H9 (cell line): ENCODE results near the gene HADH. TPM values are rescaled to one million over a fixed set of nuclear protein-coding genes. Genes with fewer than 3 reads are reported as not detected.

ENCODE experiments used
- DNase-seq: peaks from one replicate; pipeline ENCODE4 v3.0.0-alpha.2; 2017
- H2AFZ ChIP-seq: one replicate; pipeline ENCODE4 v1.6.1; 2013; ENCODE audit warnings: mild to moderate bottlenecking, low read length, control low read depth, moderate library complexity
- H2AK5ac ChIP-seq: 2 replicates; pipeline ENCODE4 v1.6.1; 2013; ENCODE audit warnings: low read length, control low read depth, mixed read lengths; ENCODE audit not compliant: insufficient read length
- H2BK120ac ChIP-seq: one replicate; pipeline ENCODE4 v1.6.1; 2013; ENCODE audit warnings: low read depth, mild to moderate bottlenecking, low read length, control low read depth, inconsistent platforms; ENCODE audit not compliant: poor library complexity, severe bottlenecking
- H2BK12ac ChIP-seq: 2 replicates; pipeline ENCODE4 v1.6.1; 2013; ENCODE audit warnings: low read length, control low read depth, mixed read lengths, low read depth; ENCODE audit not compliant: insufficient read length
- H2BK15ac ChIP-seq: 2 replicates; pipeline ENCODE4 v1.6.1; 2013; ENCODE audit warnings: low read depth, low read length, control low read depth
- H2BK20ac ChIP-seq: one replicate; pipeline ENCODE4 v1.6.1; 2013; ENCODE audit warnings: low read depth, mild to moderate bottlenecking, low read length, control low read depth, inconsistent platforms; ENCODE audit not compliant: poor library complexity, severe bottlenecking
- H2BK5ac ChIP-seq: 2 replicates; pipeline ENCODE4 v1.6.1; 2013; ENCODE audit warnings: low read length, control low read depth, mixed read lengths; ENCODE audit not compliant: insufficient read length
- H3K14ac ChIP-seq: 2 replicates; pipeline ENCODE4 v1.6.1; 2013; ENCODE audit warnings: low read length, control low read depth; ENCODE audit not compliant: insufficient read depth
- H3K18ac ChIP-seq: 2 replicates; pipeline ENCODE4 v1.6.1; 2013; ENCODE audit warnings: low read depth, mild to moderate bottlenecking, mixed read lengths, low read length, control low read depth; ENCODE audit not compliant: insufficient read length
- H3K23ac ChIP-seq: 2 replicates; pipeline ENCODE4 v1.6.1; 2013; ENCODE audit warnings: low read length, control low read depth, mixed read lengths, low read depth; ENCODE audit not compliant: insufficient read length
- H3K23me2 ChIP-seq: 2 replicates; pipeline ENCODE4 v1.6.1; 2013; ENCODE audit warnings: low read depth, mild to moderate bottlenecking, mixed read lengths, low read length, control low read depth; ENCODE audit not compliant: insufficient read length, poor library complexity, severe bottlenecking
- H3K27ac ChIP-seq: 2 replicates; pipeline ENCODE4 v1.5.1; 2013; ENCODE audit warnings: low read length, control low read depth, mixed read lengths, low read depth; ENCODE audit not compliant: insufficient read length
- H3K27me3 ChIP-seq: 2 replicates; pipeline ENCODE4 v1.6.1; 2013; ENCODE audit warnings: low read length, control low read depth, inconsistent platforms; ENCODE audit not compliant: insufficient read depth
- H3K4ac ChIP-seq: 2 replicates; pipeline ENCODE4 v1.6.1; 2013; ENCODE audit warnings: low read depth, mild to moderate bottlenecking, control low read depth, inconsistent platforms, low read length, moderate library complexity
- H3K4me1 ChIP-seq: 2 replicates; pipeline ENCODE4 v1.6.1; 2013; ENCODE audit warnings: low read length, control low read depth, inconsistent platforms; ENCODE audit not compliant: insufficient read depth
- H3K4me2 ChIP-seq: 2 replicates; pipeline ENCODE4 v1.6.1; 2013; ENCODE audit warnings: low read length, control low read depth, mixed read lengths; ENCODE audit not compliant: insufficient read length, insufficient read depth
- H3K56ac ChIP-seq: 2 replicates; pipeline ENCODE4 v1.6.1; 2013; ENCODE audit warnings: low read depth, mild to moderate bottlenecking, mixed read lengths, low read length, control low read depth; ENCODE audit not compliant: insufficient read length
- H3K79me1 ChIP-seq: 2 replicates; pipeline ENCODE4 v1.6.1; 2013; ENCODE audit warnings: low read depth, mild to moderate bottlenecking, moderate library complexity, low read length, control low read depth, inconsistent platforms; ENCODE audit not compliant: insufficient read depth, poor library complexity, severe bottlenecking
- H3K79me2 ChIP-seq: 2 replicates; pipeline ENCODE4 v1.6.1; 2013; ENCODE audit warnings: low read length, control low read depth, inconsistent platforms; ENCODE audit not compliant: insufficient read depth
- H3K9ac ChIP-seq: 2 replicates; pipeline ENCODE4 v1.6.1; 2013; ENCODE audit warnings: low read length, control low read depth, mixed read lengths; ENCODE audit not compliant: insufficient read length; ENCODE audit errors: extremely low read depth
- H3K9me3 ChIP-seq: one replicate; pipeline ENCODE4 v1.6.1; 2013; ENCODE audit warnings: low read depth, low read length, inconsistent platforms; ENCODE audit not compliant: control insufficient read depth
- H3T11ph ChIP-seq: one replicate; pipeline ENCODE4 v1.6.1; 2013; ENCODE audit warnings: mild to moderate bottlenecking, low read length, control low read depth, inconsistent platforms
- H4K20me1 ChIP-seq: one replicate; pipeline ENCODE4 v1.6.1; 2013; ENCODE audit not compliant: control insufficient read depth, insufficient read length, insufficient read depth
- H4K5ac ChIP-seq: 2 replicates; pipeline ENCODE4 v1.6.1; 2013; ENCODE audit warnings: low read depth, mild to moderate bottlenecking, mixed read lengths, low read length, control low read depth; ENCODE audit not compliant: insufficient read length
- H4K8ac ChIP-seq: replicated peaks from 2 replicates; pipeline ENCODE4 v1.6.1; 2013; ENCODE audit warnings: low read length, control low read depth, mixed read lengths, low read depth; ENCODE audit not compliant: insufficient read length
- H4K91ac ChIP-seq: 2 replicates; pipeline ENCODE4 v1.6.1; 2013; ENCODE audit warnings: low read depth, mild to moderate bottlenecking, moderate library complexity, mixed read lengths, low read length, control low read depth; ENCODE audit not compliant: insufficient read length
- H3K27ac Mint-ChIP-seq, 3 experiments: 2 replicates in 2 of 3; 3 replicates in 1 of 3; pipeline ENCODE4 v1.8.0; 2020 to 2021; ENCODE audit warnings: mixed read lengths in 3 of 3, mild to moderate bottlenecking in 1 of 3, moderate library complexity in 1 of 3
- H3K27me3 Mint-ChIP-seq: 2 replicates; pipeline ENCODE4 v1.8.0; 2021; ENCODE audit warnings: low read depth, mild to moderate bottlenecking, moderate library complexity, mixed read lengths
- H3K36me3 Mint-ChIP-seq, 3 experiments: 2 replicates in 2 of 3; 3 replicates in 1 of 3; pipeline ENCODE4 v1.8.0; 2020 to 2021; ENCODE audit warnings: low read depth in 3 of 3, mixed read lengths in 3 of 3; ENCODE audit not compliant: insufficient read depth in 1 of 3
- H3K4me1 Mint-ChIP-seq, 2 experiments: 2 replicates each; pipeline ENCODE4 v1.8.0; 2020; ENCODE audit warnings: mixed read lengths in 2 of 2
- H3K4me3 Mint-ChIP-seq, 2 experiments: 2 replicates in 1 of 2; 3 replicates in 1 of 2; pipeline ENCODE4 v1.8.0; 2020 to 2021; ENCODE audit warnings: mild to moderate bottlenecking in 2 of 2, mixed read lengths in 2 of 2, moderate library complexity in 1 of 2
- H3K9me3 Mint-ChIP-seq, 2 experiments: 2 replicates in 1 of 2; 3 replicates in 1 of 2; pipeline ENCODE4 v1.8.0; 2020; ENCODE audit warnings: mild to moderate bottlenecking in 2 of 2, mixed read lengths in 2 of 2, moderate library complexity in 1 of 2
- CTCF ChIP-seq: fragments of 200-600 bp; sonication (generic); conservative IDR thresholded peaks from 3 replicates; pipeline ENCODE4 v1.8.0; 2021; ENCODE audit warnings: antibody characterized with exemption, mild to moderate bottlenecking
- total RNA-seq: library from RNA; stranded (reverse); gene quantifications from 2 replicates; pipeline ENCODE4 v1.2.1, GENCODE V29; 2021

HADH gene
- total RNA-seq, 1 experiment from 2014 or later, result 44.4 TPM

DNA sequence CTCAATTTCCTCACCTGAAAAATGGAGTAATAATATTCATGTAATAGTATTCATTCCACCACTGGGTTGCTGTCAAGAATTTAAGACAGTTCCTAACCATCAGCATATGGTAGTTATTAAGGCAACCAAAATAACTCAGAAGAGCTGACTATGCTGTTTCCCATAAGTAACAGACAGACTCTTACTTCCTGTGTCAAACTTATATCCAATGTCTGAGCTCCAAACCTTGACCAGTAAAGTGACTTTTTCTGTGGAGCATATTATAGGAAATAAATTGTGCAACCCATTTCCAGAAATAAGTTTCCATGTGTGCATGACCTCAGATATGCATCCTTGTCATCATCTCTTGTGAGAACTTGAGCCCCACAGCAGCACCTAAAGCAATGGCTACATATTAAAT, 78.8 kb downstream of the HADH start:
- Histone ChIP-seq H3K79me2 (no peaks in the 10 kb centered on the region), H4K20me1 (no peaks in the 10 kb centered on the region), H3K4ac (no peak overlapping the region), H3K23me2 (no peaks in the 10 kb centered on the region), H3K4me2 (no peak overlapping the region), H3K4me1 (no peaks in the 10 kb centered on the region), H4K91ac (no peak overlapping the region), H3K18ac (no peak overlapping the region), H3K27ac (no peak overlapping the region), H3K9me3 (no peaks in the 10 kb centered on the region), H2BK20ac (no peak overlapping the region), H2AFZ (no peak overlapping the region), H3K56ac (no peak overlapping the region), H3K14ac (no peak overlapping the region), H2BK5ac (no peak overlapping the region), H3T11ph (no peak overlapping the region), H2BK12ac (no peak overlapping the region), H3K27me3 (no peaks in the 10 kb centered on the region), H2AK5ac (no peak overlapping the region), H4K5ac (no peak overlapping the region), H3K79me1 (no peaks in the 10 kb centered on the region), H3K23ac (no peak overlapping the region), H3K9ac (no peak overlapping the region), H2BK120ac (no peak overlapping the region), H2BK15ac (no peak overlapping the region), H4K8ac (no peak overlapping the region)
- no peak overlapping the region for H3K4me3 Mint-ChIP-seq
- no peak overlapping the region for H3K27ac Mint-ChIP-seq
- H3K9me3 Mint-ChIP-seq, result no peaks in the 10 kb centered on the region
- peaks cover 0 to 8% of the 10 kb centered on the region in 2 experiments; a peak in 2 of 4 replicates for H3K4me1 Mint-ChIP-seq
- no peak for DNase-seq
- no peaks in the 10 kb centered on the region for H3K36me3 Mint-ChIP-seq
- no peak for TF ChIP-seq CTCF
- H3K27me3 Mint-ChIP-seq, result peaks cover 4% of the 10 kb centered on the region
